ENCODE data around the gene TMEM250. TPM values are rescaled to one million over a fixed set of nuclear protein-coding genes. Genes with fewer than 3 reads are reported as not detected.

The TMEM250 gene
- total RNA-seq, 2 experiments from 2014 or later: 42.5 to 44.5 TPM

- no peaks in the 10 kb centered on the region for H3K36me3 Mint-ChIP-seq
- CTCF ChIA-PET: interaction anchor here (0.8 to 5.9 kb wide), 5 partner anchors 24 to 159 kb away, joined by 3 to 76 read pairs (median 6); partner anchors contain the start of gene NACC2
- peaks cover 26% of the 10 kb centered on the region for H3K4me1 Mint-ChIP-seq
- ATAC-seq: peak; percentile 1
- peak overlapping the region; percentile 73 for H3K27ac Mint-ChIP-seq
- H3K4me3 Mint-ChIP-seq: peak overlapping the region; percentile 74
- peak; percentile 51 for DNase-seq
- H3K27me3 Mint-ChIP-seq: no peaks in the 10 kb centered on the region
- H3K9me3 Mint-ChIP-seq (ENCODE audit: low read depth): no peaks in the 10 kb centered on the region
Measured at GRCh38 chr9:136119061-136119882, 597 bp upstream of the TMEM250 start.

GRCh38 chr9:136117916-136118319 lies 757 bp downstream of the TMEM250 start:
- H3K27me3 Mint-ChIP-seq: no peaks in the 10 kb centered on the region
- CTCF ChIA-PET: interaction anchor here (0.7 to 1.8 kb wide), 8 partner anchors 8 to 158 kb away, joined by 3 to 10 read pairs (median 5); partner anchors contain the start of genes NACC2 and UBAC1
- H3K36me3 Mint-ChIP-seq: peaks cover 1% of the 10 kb centered on the region
- peak overlapping the region; percentile 79 for H3K4me3 Mint-ChIP-seq
- DNase-seq (no peak), ATAC-seq (peak; percentile 2)
- no peaks in the 10 kb centered on the region for H3K9me3 Mint-ChIP-seq (ENCODE audit: low read depth)
- H3K27ac Mint-ChIP-seq: peak overlapping the region; percentile 80
- H3K4me1 Mint-ChIP-seq: peaks cover 39% of the 10 kb centered on the region

GRCh38 chr9:136117291-136117915 lies 1.3 kb downstream of the TMEM250 start:
- DNase-seq (peak; percentile 76), ATAC-seq (peak; percentile 7)
- Mint-ChIP-seq H3K27me3 (no peaks in the 10 kb centered on the region), H3K4me3 (peak overlapping the region; percentile 79), H3K9me3 (ENCODE audit: low read depth) (no peaks in the 10 kb centered on the region), H3K4me1 (peaks cover 43% of the 10 kb centered on the region), H3K36me3 (peaks cover 1% of the 10 kb centered on the region), H3K27ac (peak overlapping the region; percentile 80)
- CTCF ChIA-PET: interaction anchor here (0.5 to 1.8 kb wide), 9 partner anchors 8 to 461 kb away, joined by 3 to 10 read pairs (median 4); partner anchors contain the start of genes NACC2 and UBAC1

GRCh38 chr9:136116360-136117098 lies 2.1 kb downstream of the TMEM250 start:
- Mint-ChIP-seq H3K36me3 (peaks cover 1% of the 10 kb centered on the region), H3K27ac (peak overlapping the region; percentile 32), H3K27me3 (no peaks in the 10 kb centered on the region), H3K4me3 (peak overlapping the region; percentile 18), H3K4me1 (peaks cover 52% of the 10 kb centered on the region), H3K9me3 (ENCODE audit: low read depth) (no peaks in the 10 kb centered on the region)
- DNase-seq: no peak
- CTCF ChIA-PET: interaction anchor here (0.5 to 1.8 kb wide), 3 partner anchors 10 to 461 kb away, joined by 3 to 10 read pairs (median 4); no protein-coding TSS in a partner anchor
- no peak for ATAC-seq

- peaks cover 1% of the 10 kb centered on the region for H3K36me3 Mint-ChIP-seq
- no peak for ATAC-seq
- no peak overlapping the region for H3K27ac Mint-ChIP-seq
- DNase-seq: no peak
- CTCF ChIA-PET: no interaction called here
- no peaks in the 10 kb centered on the region for H3K9me3 Mint-ChIP-seq (ENCODE audit: low read depth)
- H3K4me3 Mint-ChIP-seq: no peak overlapping the region
- no peaks in the 10 kb centered on the region for H3K27me3 Mint-ChIP-seq
- H3K4me1 Mint-ChIP-seq: peaks cover 59% of the 10 kb centered on the region
Measured at GRCh38 chr9:136115641-136116359, 2.9 kb downstream of the TMEM250 start.

- Mint-ChIP-seq H3K4me1 (peaks cover 57% of the 10 kb centered on the region), H3K27me3 (no peaks in the 10 kb centered on the region), H3K9me3 (ENCODE audit: low read depth) (no peaks in the 10 kb centered on the region), H3K4me3 (no peak overlapping the region), H3K36me3 (peaks cover 1% of the 10 kb centered on the region), H3K27ac (peak overlapping the region; percentile 70)
- DNase-seq (no peak), ATAC-seq (no peak)
- CTCF ChIA-PET: no interaction called here
Measured at GRCh38 chr9:136115206-136115605, 3.5 kb downstream of the TMEM250 start.

GRCh38 chr9:136114610-136115009 lies 4.1 kb downstream of the TMEM250 start:
- no peak overlapping the region for H3K4me3 Mint-ChIP-seq
- H3K4me1 Mint-ChIP-seq: peaks cover 54% of the 10 kb centered on the region
- peak overlapping the region; percentile 70 for H3K27ac Mint-ChIP-seq
- H3K9me3 Mint-ChIP-seq (ENCODE audit: low read depth): no peaks in the 10 kb centered on the region
- CTCF ChIA-PET: interaction anchor here (0.6 to 4.8 kb wide), 4 partner anchors 20 to 147 kb away, joined by 3 to 27 read pairs (median 5); partner anchors contain the start of gene NACC2
- DNase-seq (no peak), ATAC-seq (no peak)
- no peaks in the 10 kb centered on the region for H3K27me3 Mint-ChIP-seq
- peaks cover 1% of the 10 kb centered on the region for H3K36me3 Mint-ChIP-seq

- Mint-ChIP-seq H3K27me3 (no peaks in the 10 kb centered on the region), H3K27ac (peak overlapping the region; percentile 92), H3K4me3 (no peak overlapping the region), H3K9me3 (ENCODE audit: low read depth) (no peaks in the 10 kb centered on the region), H3K4me1 (peaks cover 67% of the 10 kb centered on the region), H3K36me3 (peaks cover 1% of the 10 kb centered on the region)
- DNase-seq (no peak), ATAC-seq (no peak)
- CTCF ChIA-PET: interaction anchor here (2.1 to 4.8 kb wide), 2 partner anchors 17 to 23 kb away, joined by 8 to 27 read pairs; partner anchors contain the start of gene NACC2
Measured at GRCh38 chr9:136112541-136112940, 6.1 kb downstream of the TMEM250 start.

GRCh38 chr9:136111910-136112309 lies 6.8 kb downstream of the TMEM250 start:
- Mint-ChIP-seq H3K4me1 (peaks cover 70% of the 10 kb centered on the region), H3K36me3 (peaks cover 3% of the 10 kb centered on the region), H3K9me3 (ENCODE audit: low read depth) (no peaks in the 10 kb centered on the region), H3K4me3 (no peak overlapping the region), H3K27ac (peak overlapping the region; percentile 94), H3K27me3 (no peaks in the 10 kb centered on the region)
- DNase-seq: no peak
- no peak for ATAC-seq
- CTCF ChIA-PET: interaction anchor here (2.1 to 4.8 kb wide), 2 partner anchors 17 to 22 kb away, joined by 8 to 27 read pairs; partner anchors contain the start of gene NACC2

- H3K9me3 Mint-ChIP-seq (ENCODE audit: low read depth): no peaks in the 10 kb centered on the region
- H3K4me3 Mint-ChIP-seq: peak overlapping the region; percentile 85
- H3K27ac Mint-ChIP-seq: peak overlapping the region; percentile 94
- peaks cover 3% of the 10 kb centered on the region for H3K36me3 Mint-ChIP-seq
- ATAC-seq (no peak), DNase-seq (no peak)
- H3K4me1 Mint-ChIP-seq: peaks cover 70% of the 10 kb centered on the region
- no peaks in the 10 kb centered on the region for H3K27me3 Mint-ChIP-seq
- CTCF ChIA-PET: interaction anchor here (0.6 to 4.8 kb wide), 5 partner anchors 11 to 1021 kb away, joined by 3 to 27 read pairs (median 4); partner anchors contain the start of gene NACC2
Measured at GRCh38 chr9:136111190-136111589, 7.5 kb downstream of the TMEM250 start.

- CTCF ChIA-PET: interaction anchor here (0.9 to 6.1 kb wide), 9 partner anchors 8 to 144 kb away, joined by 3 to 51 read pairs (median 7); partner anchors contain the start of genes NACC2 and TMEM250
- peaks cover 3% of the 10 kb centered on the region for H3K36me3 Mint-ChIP-seq
- H3K9me3 Mint-ChIP-seq (ENCODE audit: low read depth): no peaks in the 10 kb centered on the region
- DNase-seq (peak; percentile 72), ATAC-seq (peak; percentile 11)
- peaks cover 79% of the 10 kb centered on the region for H3K4me1 Mint-ChIP-seq
- H3K27ac Mint-ChIP-seq: peak overlapping the region; percentile 94
- no peaks in the 10 kb centered on the region for H3K27me3 Mint-ChIP-seq
- H3K4me3 Mint-ChIP-seq: peak overlapping the region; percentile 85
Measured at GRCh38 chr9:136110082-136111061, 8.3 kb downstream of the TMEM250 start.
